MM.1S (cell line): ENCODE measurements around the gene CRTC2.

Experiments
- DNase-seq: peaks from one replicate; pipeline ENCODE4 v3.0.0-alpha.2; 2015
- H2AFZ ChIP-seq: fragments of 300-600 bp; sonication (generic); 2 replicates; pipeline ENCODE4 v1.6.0; 2016; ENCODE audit warnings: antibody characterized with exemption, low read length
- H3F3A ChIP-seq: fragments of 300-600 bp; sonication (generic); 2 replicates; pipeline ENCODE4 v1.6.1; 2016; ENCODE audit warnings: mild to moderate bottlenecking, antibody characterized with exemption, low read length, moderate library complexity, mixed read lengths; ENCODE audit not compliant: insufficient read depth
- H3K27ac ChIP-seq: fragments of 300-600 bp; sonication (generic); 2 replicates; pipeline ENCODE4 v1.5.1; 2016; ENCODE audit warnings: mild to moderate bottlenecking, low read length
- H3K27me3 ChIP-seq: fragments of 300-600 bp; sonication (generic); replicated peaks from 2 replicates; pipeline ENCODE4 v1.6.0; 2016; ENCODE audit warnings: low read length; ENCODE audit not compliant: insufficient read depth
- H3K36me3 ChIP-seq: fragments of 300-600 bp; sonication (generic); replicated peaks from 2 replicates; pipeline ENCODE4 v1.6.1; 2016; ENCODE audit warnings: mild to moderate bottlenecking, low read length, mixed read lengths; ENCODE audit not compliant: insufficient read depth
- H3K4me1 ChIP-seq: fragments of 300-600 bp; sonication (generic); 2 replicates; pipeline ENCODE4 v1.6.1; 2016; ENCODE audit warnings: low read length, mixed read lengths
- H3K4me2 ChIP-seq: fragments of 300-600 bp; sonication (generic); 2 replicates; pipeline ENCODE4 v1.6.0; 2016; ENCODE audit warnings: low read depth, low read length
- H3K4me3 ChIP-seq: fragments of 300-600 bp; sonication (generic); 2 replicates; pipeline ENCODE4 v1.5.1; 2016; ENCODE audit warnings: low read length, mixed read lengths
- H3K79me2 ChIP-seq: fragments of 300-600 bp; sonication (generic); 2 replicates; pipeline ENCODE4 v1.6.1; 2016; ENCODE audit warnings: mixed run types, low read length, mixed read lengths
- H3K9ac ChIP-seq: fragments of 300-600 bp; sonication (generic); 2 replicates; pipeline ENCODE4 v1.6.1; 2016; ENCODE audit warnings: low read length, mixed read lengths
- H3K9me2 ChIP-seq: fragments of 300-600 bp; sonication (generic); replicated peaks from 2 replicates; pipeline ENCODE4 v1.6.1; 2016; ENCODE audit warnings: mild to moderate bottlenecking, low read length, mixed read lengths; ENCODE audit not compliant: insufficient read depth
- H3K9me3 ChIP-seq: fragments of 300-600 bp; sonication (generic); replicated peaks from 2 replicates; pipeline ENCODE4 v1.6.1; 2016; ENCODE audit warnings: mild to moderate bottlenecking, low read length, mixed read lengths; ENCODE audit not compliant: insufficient read depth
- H4K20me1 ChIP-seq: fragments of 300-600 bp; sonication (generic); 2 replicates; pipeline ENCODE4 v1.6.1; 2016; ENCODE audit warnings: mild to moderate bottlenecking, low read length, moderate library complexity, mixed read lengths; ENCODE audit not compliant: insufficient read depth
- EZH2 ChIP-seq: fragments of 300-600 bp; sonication (generic); optimal IDR thresholded peaks from 2 replicates; pipeline ENCODE3; 2017; ENCODE audit warnings: low read depth, mild to moderate bottlenecking, antibody characterized with exemption, low read length, mixed read lengths
- EZH2phosphoT487 ChIP-seq: fragments of 300-600 bp; sonication (generic); IDR thresholded peaks from 2 replicates; pipeline ENCODE4 v1.6.1; 2018; ENCODE audit warnings: antibody characterized with exemption, low read length
- TF ChIP-seq, protein P1 (sequence below): fragments of 300-600 bp; sonication (generic); IDR thresholded peaks from 2 replicates; pipeline ENCODE4 v1.5.1; 2016; ENCODE audit warnings: antibody characterized with exemption, low read length, mixed read lengths

CRTC2 gene

DNA sequence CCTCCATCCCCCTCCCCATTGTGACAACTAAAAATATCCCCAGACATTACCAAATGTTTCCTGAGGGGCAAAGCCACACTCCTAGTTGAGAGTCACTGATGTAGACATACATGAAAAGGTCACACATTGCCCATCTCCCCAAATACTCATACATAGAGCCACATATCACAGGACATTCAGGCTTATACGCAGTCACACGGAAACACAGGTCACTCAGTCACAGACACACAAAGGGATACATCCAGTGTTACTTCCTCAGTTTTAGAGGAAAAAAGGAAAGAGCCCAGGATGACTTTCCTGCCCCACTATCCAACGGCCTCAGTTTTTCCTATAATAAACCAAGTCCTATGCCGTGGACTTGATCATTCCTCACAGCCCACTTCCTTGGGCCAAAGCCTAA is 3.0 kb upstream of the CRTC2 start:
- Histone ChIP-seq H3K27me3 (no peaks in the 10 kb centered on the region), H3F3A (peaks cover 16% of the 10 kb centered on the region), H4K20me1 (no peaks in the 10 kb centered on the region), H3K9me2 (no peaks in the 10 kb centered on the region), H3K4me2 (0 out of 2 replicates have a peak overlapping the region, but pooled peaks have one; percentile 92), H3K4me1 (peaks cover 34% of the 10 kb centered on the region), H3K36me3 (no peaks in the 10 kb centered on the region), H3K27ac (no peak overlapping the region), H3K9me3 (no peaks in the 10 kb centered on the region), H3K79me2 (peaks cover 48% of the 10 kb centered on the region), H2AFZ (no peak overlapping the region), H3K9ac (no peak overlapping the region), H3K4me3 (no peak overlapping the region)
- no peak for DNase-seq
- no peak for TF ChIP-seq EZH2phosphoT487
- no peak for TF ChIP-seq EZH2
- TF ChIP-seq, protein P1, sequence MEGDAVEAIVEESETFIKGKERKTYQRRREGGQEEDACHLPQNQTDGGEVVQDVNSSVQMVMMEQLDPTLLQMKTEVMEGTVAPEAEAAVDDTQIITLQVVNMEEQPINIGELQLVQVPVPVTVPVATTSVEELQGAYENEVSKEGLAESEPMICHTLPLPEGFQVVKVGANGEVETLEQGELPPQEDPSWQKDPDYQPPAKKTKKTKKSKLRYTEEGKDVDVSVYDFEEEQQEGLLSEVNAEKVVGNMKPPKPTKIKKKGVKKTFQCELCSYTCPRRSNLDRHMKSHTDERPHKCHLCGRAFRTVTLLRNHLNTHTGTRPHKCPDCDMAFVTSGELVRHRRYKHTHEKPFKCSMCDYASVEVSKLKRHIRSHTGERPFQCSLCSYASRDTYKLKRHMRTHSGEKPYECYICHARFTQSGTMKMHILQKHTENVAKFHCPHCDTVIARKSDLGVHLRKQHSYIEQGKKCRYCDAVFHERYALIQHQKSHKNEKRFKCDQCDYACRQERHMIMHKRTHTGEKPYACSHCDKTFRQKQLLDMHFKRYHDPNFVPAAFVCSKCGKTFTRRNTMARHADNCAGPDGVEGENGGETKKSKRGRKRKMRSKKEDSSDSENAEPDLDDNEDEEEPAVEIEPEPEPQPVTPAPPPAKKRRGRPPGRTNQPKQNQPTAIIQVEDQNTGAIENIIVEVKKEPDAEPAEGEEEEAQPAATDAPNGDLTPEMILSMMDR: no peak

DNA sequence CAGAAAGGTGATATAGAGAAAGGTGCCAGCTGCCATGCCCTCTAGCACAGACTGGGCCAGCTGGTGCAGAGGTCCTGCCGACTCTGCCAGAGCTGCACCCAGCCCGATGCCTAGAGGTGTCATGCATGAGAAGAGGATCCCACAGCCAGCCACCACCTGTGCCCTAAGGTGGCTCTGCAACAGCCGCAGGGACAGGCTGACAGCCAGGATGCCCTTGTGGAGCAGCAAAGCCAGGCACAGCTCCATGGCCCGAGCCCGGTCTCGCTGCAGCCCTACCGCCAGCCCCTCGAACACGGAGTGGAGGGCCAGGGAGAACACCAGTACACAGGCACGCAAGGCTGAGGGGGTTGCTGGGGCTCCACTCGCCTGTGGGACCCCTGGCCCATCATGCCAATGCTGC is 1.8 kb upstream of the CRTC2 start:
- Histone ChIP-seq H3K9ac (no peak overlapping the region), H3K36me3 (no peaks in the 10 kb centered on the region), H4K20me1 (no peaks in the 10 kb centered on the region), H3F3A (peaks cover 10% of the 10 kb centered on the region; the same call in 1 of the 2 replicates), H3K79me2 (peaks cover 52% of the 10 kb centered on the region), H2AFZ (no peak overlapping the region), H3K9me3 (no peaks in the 10 kb centered on the region), H3K27me3 (no peaks in the 10 kb centered on the region), H3K27ac (no peak overlapping the region), H3K9me2 (no peaks in the 10 kb centered on the region), H3K4me2 (no peak overlapping the region), H3K4me3 (no peak overlapping the region), H3K4me1 (peaks cover 34% of the 10 kb centered on the region)
- DNase-seq: no peak
- TF ChIP-seq EZH2phosphoT487: no peak
- TF ChIP-seq, protein P1: no peak
- TF ChIP-seq EZH2: no peak

DNA sequence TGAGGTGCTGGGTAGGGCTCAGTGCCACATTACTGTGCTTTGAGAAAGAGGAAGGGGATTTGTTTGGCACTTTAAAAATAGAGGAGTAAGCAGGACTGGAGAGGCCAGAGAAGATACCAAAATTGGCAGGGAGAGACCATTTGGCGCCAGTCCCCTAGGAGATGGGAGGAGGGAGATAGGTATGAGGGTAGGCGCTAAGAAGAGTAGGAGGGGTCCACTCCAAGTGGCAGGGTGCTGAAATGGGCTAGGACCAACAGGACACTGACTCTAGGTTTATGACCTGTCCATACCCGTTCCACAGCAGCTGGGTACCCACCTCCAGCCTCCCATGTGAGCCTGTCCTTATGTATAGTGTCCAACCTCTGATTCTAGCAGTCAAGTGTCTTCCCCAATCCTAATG is 1.0 kb upstream of the CRTC2 start:
- Histone ChIP-seq H3K4me1 (peaks cover 34% of the 10 kb centered on the region), H3K9ac (no peak overlapping the region), H3K9me2 (no peaks in the 10 kb centered on the region), H3K9me3 (no peaks in the 10 kb centered on the region), H3K36me3 (no peaks in the 10 kb centered on the region), H3K27me3 (no peaks in the 10 kb centered on the region), H3K4me2 (no peak overlapping the region), H3K79me2 (peaks cover 59% of the 10 kb centered on the region), H3F3A (peaks cover 10% of the 10 kb centered on the region; the same call in 1 of the 2 replicates), H2AFZ (no peak overlapping the region), H3K27ac (no peak overlapping the region), H3K4me3 (no peak overlapping the region), H4K20me1 (no peaks in the 10 kb centered on the region)
- no peak for DNase-seq
- TF ChIP-seq, protein P1: no peak
- TF ChIP-seq EZH2phosphoT487: no peak
- TF ChIP-seq EZH2: no peak

DNA sequence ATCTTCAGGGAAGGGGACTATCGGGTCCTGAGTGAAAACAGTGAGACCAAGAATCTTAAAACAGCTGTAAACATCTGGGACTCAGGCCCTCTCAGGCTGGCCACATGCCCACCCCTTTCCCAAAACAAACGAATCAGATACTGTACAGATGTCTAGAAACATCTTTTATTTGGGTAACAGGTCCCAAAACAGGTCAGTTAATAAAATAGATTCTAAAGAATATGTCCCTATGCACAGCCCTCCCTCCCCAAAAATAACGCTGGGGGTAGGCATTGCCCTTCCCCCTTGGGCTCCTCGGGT is 499 bp upstream of the CRTC2 start:
- no peak for DNase-seq
- no peak overlapping the region for H3K27ac ChIP-seq
- H3K27me3 ChIP-seq: no peaks in the 10 kb centered on the region
- peak overlapping the region; percentile 31; the same call in 1 of the 2 replicates for H3K4me3 ChIP-seq
- peaks cover 31% of the 10 kb centered on the region for H3K4me1 ChIP-seq
- H4K20me1 ChIP-seq: no peaks in the 10 kb centered on the region
- H3K9ac ChIP-seq: no peak overlapping the region
- no peaks in the 10 kb centered on the region for H3K36me3 ChIP-seq
- TF ChIP-seq, protein P1: no peak
- TF ChIP-seq EZH2phosphoT487 (no peak), EZH2 (no peak)
- peaks cover 6% of the 10 kb centered on the region; the same call in 1 of the 2 replicates for H3F3A ChIP-seq
- peaks cover 64% of the 10 kb centered on the region for H3K79me2 ChIP-seq
- H3K4me2 ChIP-seq: peak overlapping the region; percentile 67
- no peaks in the 10 kb centered on the region for H3K9me3 ChIP-seq
- H2AFZ ChIP-seq: peak overlapping the region; percentile 13
- no peaks in the 10 kb centered on the region for H3K9me2 ChIP-seq
